SK-N-SH (cell line): ENCODE measurements around the gene GABRA5. TPM values are rescaled to one million over a fixed set of nuclear protein-coding genes. Genes with fewer than 3 reads are reported as not detected.
A peak's percentile ranks its signal among the peaks of the same experiment; 100 is the strongest.

Experiments used
- CTCF ChIA-PET: fragments of 300-600, 350-600 bp; formaldehyde crosslinking; extraction: SDS; loops from one replicate; lab custom pipeline; 2021; lab: Yijun Ruan, JAX
- POLR2A ChIA-PET: fragments of 350-600 bp; sonication (Branson Sonifier 250); formaldehyde crosslinking; extraction: SDS; loops from one replicate; lab custom pipeline; 2020; ENCODE audit warnings: antibody characterized with exemption, inconsistent platforms; lab: Yijun Ruan, JAX
- DNase-seq: peaks from one replicate; pipeline ENCODE4 v3.0.0; 2012
- H2AFZ ChIP-seq: fragments of 200-600 bp; sonication (generic); 2 replicates; pipeline ENCODE4 v1.8.1; 2016; ENCODE audit warnings: antibody characterized with exemption, mild to moderate bottlenecking, low read depth
- H3F3A ChIP-seq: fragments of 200-600 bp; sonication (generic); replicated peaks from 2 replicates; pipeline ENCODE3; 2016; ENCODE audit warnings: antibody characterized with exemption, mild to moderate bottlenecking; ENCODE audit not compliant: insufficient read depth
- H3K27ac ChIP-seq, 2 experiments: fragments of 200-500 bp in 1 of 2; fragments of 200-600 bp in 1 of 2; sonication (Bioruptor generic) in 1 of 2; sonication (generic), shearing (Covaris generic) in 1 of 2; 2 replicates each; pipeline versions ENCODE4 v1.5.1 to v1.6.1; 2014 to 2016; ENCODE audit warnings: low read depth in 2 of 2, inconsistent platforms in 1 of 2, low read length in 1 of 2, mild to moderate bottlenecking in 1 of 2, mixed read lengths in 1 of 2
- H3K27me3 ChIP-seq: fragments of 200-600 bp; sonication (generic), shearing (Covaris generic); 2 replicates; pipeline ENCODE4 v1.6.1; 2016; ENCODE audit warnings: mixed run types; ENCODE audit not compliant: insufficient read depth
- H3K36me3 ChIP-seq, 2 experiments: fragments of 200-500 bp in 1 of 2; fragments of 200-600 bp in 1 of 2; sonication (Bioruptor generic) in 1 of 2; sonication (generic) in 1 of 2; replicated peaks in 1 of 2; 2 replicates each; pipeline versions ENCODE3 to v1.5.1; 2014 to 2016; ENCODE audit warnings: low read length in 1 of 2, mild to moderate bottlenecking in 1 of 2; ENCODE audit not compliant: insufficient read depth in 2 of 2, control insufficient read depth in 1 of 2
- H3K4me1 ChIP-seq, 2 experiments: fragments of 200-500 bp in 1 of 2; fragments of 200-600 bp in 1 of 2; sonication (Bioruptor generic) in 1 of 2; sonication (generic), shearing (Covaris generic) in 1 of 2; 2 replicates each; pipeline versions ENCODE4 v1.5.1 to v1.6.1; 2014 to 2016; ENCODE audit warnings: low read depth in 1 of 2, low read length in 1 of 2, mixed run types in 1 of 2; ENCODE audit not compliant: insufficient read depth in 2 of 2, control insufficient read depth in 1 of 2
- H3K4me2 ChIP-seq: fragments of 200-600 bp; sonication (generic), shearing (Covaris generic); 2 replicates; pipeline ENCODE4 v1.6.1; 2017; ENCODE audit warnings: mixed run types
- H3K4me3 ChIP-seq, 2 experiments: fragments of 200-500 bp in 1 of 2; fragments of 200-600 bp in 1 of 2; sonication (Bioruptor generic) in 1 of 2; sonication (generic), shearing (Covaris generic) in 1 of 2; 2 replicates each; pipeline versions ENCODE4 v1.5.1 to v1.8.1; 2014 to 2016; ENCODE audit warnings: low read depth in 2 of 2, inconsistent platforms in 1 of 2, low read length in 1 of 2, mild to moderate bottlenecking in 1 of 2, mixed read lengths in 1 of 2, moderate library complexity in 1 of 2
- H3K79me2 ChIP-seq: fragments of 200-600 bp; sonication (generic); 2 replicates; pipeline ENCODE4 v1.8.1; 2017; ENCODE audit warnings: mild to moderate bottlenecking; ENCODE audit not compliant: insufficient read depth
- H3K9ac ChIP-seq: fragments of 200-600 bp; sonication (generic); 2 replicates; pipeline ENCODE4 v1.6.1; 2017; ENCODE audit warnings: mixed run types
- H3K9me2 ChIP-seq: fragments of 200-600 bp; sonication (generic); 2 replicates; pipeline ENCODE4 v1.6.1; 2017; ENCODE audit warnings: mixed run types
- H3K9me3 ChIP-seq: fragments of 200-600 bp; sonication (generic); 2 replicates; pipeline ENCODE4 v1.6.1; 2017; ENCODE audit warnings: mixed run types, mild to moderate bottlenecking, moderate library complexity
- H4K20me1 ChIP-seq: fragments of 200-600 bp; sonication (generic); 2 replicates; pipeline ENCODE4 v1.6.1; 2017; ENCODE audit warnings: mild to moderate bottlenecking, mixed run types; ENCODE audit not compliant: insufficient read depth
- FOSL2 ChIP-seq: IDR thresholded peaks from 2 replicates; pipeline ENCODE4 v1.4.0; 2012; ENCODE audit warnings: low read depth, mild to moderate bottlenecking, moderate library complexity, borderline replicate concordance
- MEF2A ChIP-seq: IDR thresholded peaks from 2 replicates; pipeline ENCODE4 v1.4.0; 2012; ENCODE audit warnings: low read depth, borderline replicate concordance
- MXI1 ChIP-seq: IDR thresholded peaks from 2 replicates; pipeline ENCODE4 v1.6.1; 2012; ENCODE audit warnings: mild to moderate bottlenecking, low read depth, low read length, improper control_type of control experiment
- NFIC ChIP-seq: IDR thresholded peaks from 2 replicates; pipeline ENCODE4 v1.4.0; 2012; ENCODE audit warnings: borderline replicate concordance
- POLR2AphosphoS5 ChIP-seq: IDR thresholded peaks from 2 replicates; pipeline ENCODE4 v1.6.1; 2012; ENCODE audit warnings: low read depth, low read length
- RAD21 ChIP-seq: IDR thresholded peaks from 2 replicates; pipeline ENCODE4 v1.6.1; 2012; ENCODE audit warnings: mild to moderate bottlenecking, low read length
- SMC3 ChIP-seq: IDR thresholded peaks from 2 replicates; pipeline ENCODE4 v1.6.1; 2012; ENCODE audit warnings: low read depth, low read length, improper control_type of control experiment
- TEAD4 ChIP-seq: IDR thresholded peaks from 2 replicates; pipeline ENCODE4 v1.4.0; 2012; ENCODE audit warnings: mild to moderate bottlenecking, borderline replicate concordance; ENCODE audit not compliant: insufficient read depth
- WGBS: methylation state at CpG from one replicate; pipeline ENCODE4 v1.1.6; 2017; ENCODE audit warnings: low lambda C conversion rate; 5-methylcytosine and 5-hydroxymethylcytosine counted together
- polyA plus RNA-seq, 3 experiments: library from polyadenylated mRNA; depleted of rRNA; stranded (reverse); fragments of >200 nt; gene quantifications; 2 replicates each; pipeline ENCODE4 v1.2.3, GENCODE V29; 2012
- TF ChIP-seq, protein P1 (sequence below): fragments of 200-600 bp; sonication (generic); IDR thresholded peaks from 2 replicates; pipeline ENCODE4 v1.6.1; 2017; ENCODE audit warnings: antibody characterized with exemption, mild to moderate bottlenecking, moderate library complexity

Gene GABRA5
- polyA plus RNA-seq, 1 of the 3 experiments (the other 2 are of a cell fraction): not detected

DNA sequence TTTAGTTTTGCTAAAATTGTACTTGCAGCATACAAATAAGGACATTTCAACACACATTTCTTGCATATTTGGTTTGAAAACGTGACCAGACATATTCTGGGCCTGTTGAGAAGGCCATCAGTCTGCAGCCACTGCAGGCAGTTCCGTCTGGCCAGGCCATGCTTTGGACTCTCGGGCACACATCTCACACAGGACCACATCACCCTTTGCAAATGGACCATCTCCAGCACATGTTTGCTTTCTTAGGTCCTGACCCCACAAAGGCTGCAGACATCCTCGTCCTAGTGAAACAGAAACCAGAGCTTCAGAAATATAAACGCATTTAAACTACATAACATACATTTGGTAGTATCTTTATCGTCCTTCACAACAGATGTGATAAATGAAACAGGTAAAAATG, 24.1 kb downstream of the GABRA5 start:
- Histone ChIP-seq H3F3A (no peaks in the 10 kb centered on the region), H3K4me3 (peak overlapping the region in 1 of 2 experiments; percentile 55; a peak in 2 of 4 replicates), H3K9me3 (no peaks in the 10 kb centered on the region), H3K4me1 (peaks cover 0 to 5% of the 10 kb centered on the region in 2 experiments; a peak in 2 of 4 replicates), H3K9me2 (no peaks in the 10 kb centered on the region), H3K79me2 (no peaks in the 10 kb centered on the region), H3K27me3 (no peaks in the 10 kb centered on the region), H4K20me1 (no peaks in the 10 kb centered on the region), H2AFZ (no peak overlapping the region), H3K9ac (no peak overlapping the region), H3K4me2 (no peak overlapping the region), H3K27ac (no peak overlapping the region), H3K36me3 (no peaks in the 10 kb centered on the region)
- WGBS: 34% methylated on average over 6 of the region's 6 CpGs
- DNase-seq: no peak
- POLR2A ChIA-PET: no interaction called here
- no peak for TF ChIP-seq POLR2AphosphoS5
- TF ChIP-seq MEF2A: no peak
- no peak for TF ChIP-seq TEAD4
- TF ChIP-seq FOSL2: no peak
- no peak for TF ChIP-seq NFIC
- CTCF ChIA-PET: interaction anchor here (0.6 to 4.1 kb wide), 77 partner anchors 8 to 1235 kb away, joined by 3 to 107 read pairs (median 4); partner anchors contain the start of genes GABRG3 and OCA2

DNA sequence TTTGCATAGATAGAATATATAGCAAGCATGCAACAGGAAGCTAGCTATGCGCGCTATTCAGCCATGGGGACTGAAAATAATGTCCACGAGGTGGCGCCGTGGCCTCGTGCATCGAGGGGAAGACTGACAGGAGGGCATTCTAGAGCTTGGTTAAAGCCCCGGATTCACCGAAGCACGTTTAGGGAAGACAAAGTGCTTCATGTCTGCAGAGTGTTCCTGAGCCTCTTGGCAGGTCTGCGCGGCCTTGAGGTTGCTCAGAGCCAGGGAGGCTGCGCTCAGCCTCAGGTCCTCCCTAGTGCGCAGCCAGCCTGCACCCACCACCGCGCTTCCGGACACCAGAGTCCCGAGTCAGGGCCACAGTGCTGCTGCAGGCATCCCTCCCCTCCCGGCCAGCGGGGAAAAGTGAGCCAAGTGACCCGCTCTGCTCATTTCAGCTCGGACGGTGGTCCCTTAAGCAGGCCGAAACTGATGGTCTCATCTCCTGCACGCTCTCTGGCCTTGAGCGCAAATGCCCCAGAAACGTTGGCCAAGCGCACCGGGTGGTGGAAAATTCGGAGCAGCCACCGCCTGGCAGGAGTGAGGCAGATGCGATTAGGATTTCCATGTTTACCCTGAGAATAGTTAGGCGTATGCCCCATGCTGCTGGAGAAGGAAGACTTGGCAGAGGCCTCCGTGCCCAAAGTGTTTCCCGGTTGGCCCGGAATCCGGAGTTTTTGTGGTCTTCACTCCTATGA, 24.8 kb downstream of the GABRA5 start:
- DNase-seq: peak; percentile 83
- ChIA-PET POLR2A (no interaction called here), CTCF (interaction anchor here (0.6 to 4.1 kb wide), 86 partner anchors 9 to 1235 kb away, joined by 3 to 107 read pairs (median 4); partner anchors contain the start of genes GABRA5, GABRG3 and OCA2)
- Histone ChIP-seq H3K27me3 (no peaks in the 10 kb centered on the region), H2AFZ (no peak overlapping the region), H4K20me1 (no peaks in the 10 kb centered on the region), H3K9me3 (no peaks in the 10 kb centered on the region), H3K27ac (no peak overlapping the region), H3K36me3 (no peaks in the 10 kb centered on the region), H3K9me2 (no peaks in the 10 kb centered on the region), H3K4me3 (peak overlapping the region; percentile 31 to 55; a peak in 3 of 4 replicates), H3F3A (no peaks in the 10 kb centered on the region), H3K9ac (no peak overlapping the region), H3K4me2 (peak overlapping the region; percentile 68), H3K79me2 (no peaks in the 10 kb centered on the region), H3K4me1 (peaks cover 0 to 5% of the 10 kb centered on the region in 2 experiments; a peak in 2 of 4 replicates)
- TF ChIP-seq MEF2A (no peak), SMC3 (peak; percentile 78; the same call in 1 of the 2 replicates), MXI1 (peak; percentile 56; the same call in 1 of the 2 replicates), RAD21 (peak; percentile 93)
- TF ChIP-seq, protein P1, sequence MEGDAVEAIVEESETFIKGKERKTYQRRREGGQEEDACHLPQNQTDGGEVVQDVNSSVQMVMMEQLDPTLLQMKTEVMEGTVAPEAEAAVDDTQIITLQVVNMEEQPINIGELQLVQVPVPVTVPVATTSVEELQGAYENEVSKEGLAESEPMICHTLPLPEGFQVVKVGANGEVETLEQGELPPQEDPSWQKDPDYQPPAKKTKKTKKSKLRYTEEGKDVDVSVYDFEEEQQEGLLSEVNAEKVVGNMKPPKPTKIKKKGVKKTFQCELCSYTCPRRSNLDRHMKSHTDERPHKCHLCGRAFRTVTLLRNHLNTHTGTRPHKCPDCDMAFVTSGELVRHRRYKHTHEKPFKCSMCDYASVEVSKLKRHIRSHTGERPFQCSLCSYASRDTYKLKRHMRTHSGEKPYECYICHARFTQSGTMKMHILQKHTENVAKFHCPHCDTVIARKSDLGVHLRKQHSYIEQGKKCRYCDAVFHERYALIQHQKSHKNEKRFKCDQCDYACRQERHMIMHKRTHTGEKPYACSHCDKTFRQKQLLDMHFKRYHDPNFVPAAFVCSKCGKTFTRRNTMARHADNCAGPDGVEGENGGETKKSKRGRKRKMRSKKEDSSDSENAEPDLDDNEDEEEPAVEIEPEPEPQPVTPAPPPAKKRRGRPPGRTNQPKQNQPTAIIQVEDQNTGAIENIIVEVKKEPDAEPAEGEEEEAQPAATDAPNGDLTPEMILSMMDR: peak; percentile 71
- 20% methylated on average over 22 of the region's 37 CpGs for WGBS
